Common myeloid progenitor, CD34-positive (primary cell): ENCODE results near the gene ASIC2.
A peak's percentile ranks its signal among the peaks of the same experiment; 100 is the strongest.

ENCODE experiments used
- CTCF ChIA-PET: fragments of 350-600 bp; sonication (Branson Sonifier 250); formaldehyde crosslinking; loops from one replicate; lab custom pipeline; 2021; ENCODE audit warnings: antibody characterized with exemption; lab: Charles Lee
- POLR2A ChIA-PET: fragments of 350-600 bp; sonication (Branson Sonifier 250); formaldehyde crosslinking; loops from one replicate; lab custom pipeline; 2021; ENCODE audit warnings: antibody characterized with exemption; lab: Charles Lee
- DNase-seq, 3 donors: peaks; one replicate each; pipeline versions ENCODE4 v3.0.0 to v3.0.0-alpha.2; 2013
- H3K27ac ChIP-seq, 2 experiments: 1 replicate in 1 of 2; 2 replicates in 1 of 2; pipeline ENCODE4 v1.7.0; 2013; ENCODE audit warnings: inconsistent platforms in 2 of 2, low read length in 2 of 2, mild to moderate bottlenecking in 2 of 2, low read depth in 1 of 2, moderate library complexity in 1 of 2; ENCODE audit not compliant: severe bottlenecking in 2 of 2, insufficient read depth in 1 of 2, poor library complexity in 1 of 2
- H3K27me3 ChIP-seq, 5 experiments: replicated peaks in 2 of 5; 1 replicate in 3 of 5; 2 replicates in 2 of 5; pipeline versions ENCODE4 v1.6.1 to v1.7.0; 2013; ENCODE audit warnings: low read length in 4 of 5, mild to moderate bottlenecking in 2 of 5, moderate library complexity in 2 of 5, inconsistent platforms in 1 of 5; ENCODE audit not compliant: insufficient read depth in 5 of 5, control insufficient read depth in 4 of 5
- H3K36me3 ChIP-seq, 4 experiments: 1 replicate in 2 of 4; 2 replicates in 2 of 4; pipeline versions ENCODE4 v1.6.1 to v1.7.0; 2013; ENCODE audit warnings: low read length in 3 of 4, control low read depth in 1 of 4, mild to moderate bottlenecking in 1 of 4; ENCODE audit not compliant: control insufficient read depth in 4 of 4, insufficient read depth in 4 of 4
- H3K4me1 ChIP-seq, 4 experiments: 1 replicate in 3 of 4; 2 replicates in 1 of 4; pipeline versions ENCODE4 v1.6.1 to v1.7.1; 2013; ENCODE audit warnings: low read length in 3 of 4, mild to moderate bottlenecking in 3 of 4, control low read depth in 1 of 4, inconsistent platforms in 1 of 4, moderate library complexity in 1 of 4; ENCODE audit not compliant: control insufficient read depth in 4 of 4, insufficient read depth in 4 of 4; ENCODE audit errors: control extremely low read depth in 1 of 4
- H3K4me3 ChIP-seq, 7 experiments: 1 replicate in 4 of 7; 2 replicates in 3 of 7; pipeline versions ENCODE4 v1.5.1 to v1.7.0; 2013; ENCODE audit warnings: mild to moderate bottlenecking in 7 of 7, low read length in 6 of 7, moderate library complexity in 6 of 7, inconsistent platforms in 2 of 7, low read depth in 2 of 7, control low read depth in 1 of 7; ENCODE audit not compliant: insufficient read depth in 4 of 7, control insufficient read depth in 1 of 7; ENCODE audit errors: extremely low read depth in 1 of 7
- H3K9me3 ChIP-seq, 5 experiments: 1 replicate in 4 of 5; 2 replicates in 1 of 5; pipeline versions ENCODE4 v1.6.1 to v1.7.1; 2013; ENCODE audit warnings: low read length in 4 of 5, mild to moderate bottlenecking in 2 of 5, inconsistent platforms in 1 of 5, low read depth in 1 of 5, moderate library complexity in 1 of 5; ENCODE audit not compliant: control insufficient read depth in 4 of 5, insufficient read depth in 2 of 5; ENCODE audit errors: control extremely low read depth in 1 of 5
- WGBS: methylation state at CpG from one replicate; pipeline ENCODE4 v1.1.5; 2013; ENCODE audit not compliant: insufficient coverage; 5-methylcytosine and 5-hydroxymethylcytosine counted together

Gene ASIC2

GRCh38 chr17:33152783-33153182 is 140.3 kb downstream of the ASIC2 start:
- ChIA-PET CTCF (no interaction called here), POLR2A (no interaction called here)
- Histone ChIP-seq H3K36me3 (no peaks in the 10 kb centered on the region), H3K9me3 (no peaks in the 10 kb centered on the region), H3K27ac (no peak overlapping the region), H3K4me1 (peaks cover 0 to 10% (median 2%) of the 10 kb centered on the region in 4 experiments), H3K4me3 (no peak overlapping the region), H3K27me3 (peaks cover 0 to 27% (median 11%) of the 10 kb centered on the region in 5 experiments)
- no peak for DNase-seq
- WGBS, result 17% methylated on average over 5 of the region's 7 CpGs

GRCh38 chr17:33151565-33151964 is 141.5 kb downstream of the ASIC2 start:
- Histone ChIP-seq H3K9me3 (no peaks in the 10 kb centered on the region), H3K4me3 (no peak overlapping the region), H3K27me3 (peaks cover 2 to 24% (median 7%) of the 10 kb centered on the region in 5 experiments), H3K36me3 (no peaks in the 10 kb centered on the region), H3K27ac (no peak overlapping the region), H3K4me1 (peaks cover 0 to 10% (median 2%) of the 10 kb centered on the region in 4 experiments)
- CTCF ChIA-PET, result no interaction called here
- DNase-seq, result no peak
- 80% methylated on average over 1 of the region's 5 CpGs for WGBS
- POLR2A ChIA-PET, result no interaction called here

- H3K36me3 ChIP-seq, result no peaks in the 10 kb centered on the region
- no peak for DNase-seq
- H3K4me1 ChIP-seq, result peaks cover 0 to 2% (median under 1%) of the 10 kb centered on the region in 4 experiments
- ChIA-PET CTCF (no interaction called here), POLR2A (no interaction called here)
- H3K9me3 ChIP-seq, result no peaks in the 10 kb centered on the region
- no peak overlapping the region for H3K27ac ChIP-seq
- WGBS, result 80% methylated on average over 4 of the region's 4 CpGs
- H3K4me3 ChIP-seq, result no peak overlapping the region
- H3K27me3 ChIP-seq, result peaks cover 0 to 16% (median 2%) of the 10 kb centered on the region in 5 experiments
Observed at GRCh38 chr17:33145941-33146340, 147.2 kb downstream of the ASIC2 start.

GRCh38 chr17:33144837-33145236 is 148.3 kb downstream of the ASIC2 start:
- H3K27ac ChIP-seq, result no peak overlapping the region
- WGBS, result 94% methylated on average over 2 of the region's 2 CpGs
- CTCF ChIA-PET, result no interaction called here

GRCh38 chr17:33142705-33143299 is 150.3 kb downstream of the ASIC2 start:
- no peak overlapping the region for H3K4me3 ChIP-seq
- peaks cover 0 to 12% (median 5%) of the 10 kb centered on the region in 4 experiments for H3K4me1 ChIP-seq
- no peak overlapping the region for H3K27ac ChIP-seq
- no peaks in the 10 kb centered on the region for H3K36me3 ChIP-seq
- peaks cover 0 to 13% (median 2%) of the 10 kb centered on the region in 5 experiments for H3K27me3 ChIP-seq
- DNase-seq, result peak; percentile 18 to 59 (median 56)
- POLR2A ChIA-PET, result no interaction called here
- CTCF ChIA-PET, result interaction anchor here (1.3 kb wide), 1 partner anchor 47 kb away, joined by 4 read pairs; no protein-coding TSS in a partner anchor
- no peaks in the 10 kb centered on the region for H3K9me3 ChIP-seq
- WGBS, result 100% methylated on average over 2 of the region's 3 CpGs

More at GRCh38 chr17:33144837-33145236, 148.3 kb downstream of the ASIC2 start:
- Histone ChIP-seq H3K4me3 (no peak overlapping the region), H3K9me3 (no peaks in the 10 kb centered on the region), H3K36me3 (no peaks in the 10 kb centered on the region), H3K27me3 (peaks cover 0 to 12% (median 2%) of the 10 kb centered on the region in 5 experiments), H3K4me1 (peaks cover 0 to 12% (median 5%) of the 10 kb centered on the region in 4 experiments)
- POLR2A ChIA-PET, result no interaction called here
- no peak for DNase-seq

- peak in 2 of 3 donors; percentile 49 to 58 for DNase-seq
- Histone ChIP-seq H3K9me3 (no peaks in the 10 kb centered on the region), H3K27me3 (peaks cover 0 to 29% (median 7%) of the 10 kb centered on the region in 5 experiments), H3K36me3 (no peaks in the 10 kb centered on the region), H3K27ac (no peak overlapping the region), H3K4me3 (no peak overlapping the region), H3K4me1 (peaks cover 0 to 12% (median 5%) of the 10 kb centered on the region in 4 experiments)
- CTCF ChIA-PET, result no interaction called here
- 22% methylated on average over 3 of the region's 4 CpGs for WGBS
- POLR2A ChIA-PET, result interaction anchor here (0.6 kb wide), 1 partner anchor 104 kb away, joined by 3 read pairs; no protein-coding TSS in a partner anchor
Observed at GRCh38 chr17:33140413-33141099, 152.5 kb downstream of the ASIC2 start.

- CTCF ChIA-PET, result no interaction called here
- Histone ChIP-seq H3K4me1 (peaks cover 0 to 12% (median 5%) of the 10 kb centered on the region in 4 experiments), H3K27ac (no peak overlapping the region), H3K4me3 (no peak overlapping the region), H3K27me3 (peaks cover 0 to 39% (median 7%) of the 10 kb centered on the region in 5 experiments), H3K36me3 (no peaks in the 10 kb centered on the region), H3K9me3 (no peaks in the 10 kb centered on the region)
- DNase-seq, result no peak
- WGBS, result no CpG with 5 or more reads among the region's 3 CpGs
- POLR2A ChIA-PET, result no interaction called here
Observed at GRCh38 chr17:33138627-33139026, 154.5 kb downstream of the ASIC2 start.
